HG03442 (cell line): ENCODE results near the gene RECK.
A peak's percentile ranks its signal among the peaks of the same experiment; 100 is the strongest.
"Not testable (repeated sequence)": the region's sequence is repeated elsewhere in the genome, so short reads cannot be mapped to it uniquely, and the experiment has no call there.

ENCODE experiments used
- ATAC-seq: cut with Tn5 transposase; IDR thresholded peaks from one replicate; pipeline ENCODE4 v1.9.1; 2021; ENCODE audit warnings: mild to moderate bottlenecking, moderate library complexity; ENCODE audit not compliant: unreplicated experiment

RECK gene, protein sequence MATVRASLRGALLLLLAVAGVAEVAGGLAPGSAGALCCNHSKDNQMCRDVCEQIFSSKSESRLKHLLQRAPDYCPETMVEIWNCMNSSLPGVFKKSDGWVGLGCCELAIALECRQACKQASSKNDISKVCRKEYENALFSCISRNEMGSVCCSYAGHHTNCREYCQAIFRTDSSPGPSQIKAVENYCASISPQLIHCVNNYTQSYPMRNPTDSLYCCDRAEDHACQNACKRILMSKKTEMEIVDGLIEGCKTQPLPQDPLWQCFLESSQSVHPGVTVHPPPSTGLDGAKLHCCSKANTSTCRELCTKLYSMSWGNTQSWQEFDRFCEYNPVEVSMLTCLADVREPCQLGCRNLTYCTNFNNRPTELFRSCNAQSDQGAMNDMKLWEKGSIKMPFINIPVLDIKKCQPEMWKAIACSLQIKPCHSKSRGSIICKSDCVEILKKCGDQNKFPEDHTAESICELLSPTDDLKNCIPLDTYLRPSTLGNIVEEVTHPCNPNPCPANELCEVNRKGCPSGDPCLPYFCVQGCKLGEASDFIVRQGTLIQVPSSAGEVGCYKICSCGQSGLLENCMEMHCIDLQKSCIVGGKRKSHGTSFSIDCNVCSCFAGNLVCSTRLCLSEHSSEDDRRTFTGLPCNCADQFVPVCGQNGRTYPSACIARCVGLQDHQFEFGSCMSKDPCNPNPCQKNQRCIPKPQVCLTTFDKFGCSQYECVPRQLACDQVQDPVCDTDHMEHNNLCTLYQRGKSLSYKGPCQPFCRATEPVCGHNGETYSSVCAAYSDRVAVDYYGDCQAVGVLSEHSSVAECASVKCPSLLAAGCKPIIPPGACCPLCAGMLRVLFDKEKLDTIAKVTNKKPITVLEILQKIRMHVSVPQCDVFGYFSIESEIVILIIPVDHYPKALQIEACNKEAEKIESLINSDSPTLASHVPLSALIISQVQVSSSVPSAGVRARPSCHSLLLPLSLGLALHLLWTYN

DNA sequence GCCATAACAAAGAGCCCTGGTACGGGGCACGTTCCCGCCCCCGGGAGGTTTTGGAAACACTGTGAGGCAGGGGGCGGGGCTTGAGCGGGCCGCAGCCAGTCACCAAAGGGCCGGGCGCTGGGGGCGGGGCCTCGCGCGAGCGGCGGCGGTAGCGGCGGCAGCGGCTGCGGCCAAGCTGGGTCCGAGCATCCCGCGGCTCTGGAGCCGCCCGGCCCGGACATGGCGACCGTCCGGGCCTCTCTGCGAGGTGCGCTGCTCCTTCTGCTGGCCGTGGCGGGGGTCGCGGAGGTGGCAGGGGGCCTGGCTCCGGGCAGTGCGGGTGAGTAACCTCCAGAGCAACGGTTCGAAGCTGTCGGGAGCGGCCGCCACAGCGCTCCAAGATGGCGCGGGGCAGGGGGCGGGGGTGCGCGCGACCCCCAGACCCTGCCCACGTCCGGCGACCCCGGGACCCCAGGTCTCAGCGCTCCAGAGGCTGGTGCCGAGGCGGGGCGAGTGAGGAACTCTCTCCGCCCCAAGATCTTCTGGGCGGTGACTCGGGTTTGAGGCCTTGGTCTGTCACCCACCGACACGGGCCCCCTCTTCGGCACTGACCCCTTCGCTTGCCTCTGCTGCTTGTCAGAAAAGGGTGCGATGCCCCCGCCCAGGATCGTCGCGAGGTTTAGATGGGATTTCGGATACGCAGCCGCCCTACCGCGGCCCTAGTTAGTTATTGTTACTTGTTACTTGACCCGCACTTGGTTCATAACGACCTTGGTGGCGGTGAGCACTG lies at the start of gene RECK:
Gene RECK, plus strand, starts transcription at position 134 of the 769 bp plus-strand sequence. Its CDS starts 86 bp downstream, at position 220.
- peak; percentile 81 for ATAC-seq

DNA sequence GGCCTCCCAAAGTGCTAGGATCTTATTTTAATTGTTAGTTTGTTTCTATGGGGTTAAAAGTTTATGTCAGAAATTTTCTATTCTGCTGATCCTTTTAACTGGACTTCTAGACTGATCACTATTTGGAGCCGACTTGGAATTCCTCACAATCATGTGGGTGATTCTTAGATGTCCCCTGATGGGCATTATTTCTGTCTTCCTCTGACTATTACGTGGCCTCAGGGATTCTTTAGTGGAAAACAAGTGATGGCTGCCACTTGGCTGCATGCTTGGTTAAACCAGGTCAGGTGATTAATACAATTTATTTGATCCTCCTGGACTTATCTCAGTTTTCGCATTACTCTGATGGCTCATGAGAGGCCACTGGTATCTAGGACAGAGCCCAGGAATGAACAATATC lies 46.6 kb upstream of the RECK start:
- no peak for ATAC-seq

DNA sequence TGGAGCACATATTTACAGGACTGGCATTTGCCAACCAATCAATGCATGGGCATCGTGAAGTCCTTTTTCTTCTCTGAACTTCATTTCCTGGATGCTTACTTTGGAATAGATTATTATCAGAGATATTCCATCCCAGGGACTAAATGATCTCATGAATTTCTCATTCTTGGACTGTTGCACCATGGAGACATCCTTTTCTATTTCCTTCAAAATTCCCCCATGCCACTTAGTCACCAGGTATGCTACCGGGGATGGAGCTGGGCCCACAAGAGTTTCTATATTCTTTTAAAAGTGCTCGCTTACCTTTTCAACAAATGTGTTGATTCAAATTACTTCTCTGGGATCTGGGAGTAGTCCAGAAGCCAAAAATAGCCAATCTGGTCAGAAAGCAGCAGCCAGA lies 43.6 kb upstream of the RECK start:
- not testable (repeated sequence) for ATAC-seq

DNA sequence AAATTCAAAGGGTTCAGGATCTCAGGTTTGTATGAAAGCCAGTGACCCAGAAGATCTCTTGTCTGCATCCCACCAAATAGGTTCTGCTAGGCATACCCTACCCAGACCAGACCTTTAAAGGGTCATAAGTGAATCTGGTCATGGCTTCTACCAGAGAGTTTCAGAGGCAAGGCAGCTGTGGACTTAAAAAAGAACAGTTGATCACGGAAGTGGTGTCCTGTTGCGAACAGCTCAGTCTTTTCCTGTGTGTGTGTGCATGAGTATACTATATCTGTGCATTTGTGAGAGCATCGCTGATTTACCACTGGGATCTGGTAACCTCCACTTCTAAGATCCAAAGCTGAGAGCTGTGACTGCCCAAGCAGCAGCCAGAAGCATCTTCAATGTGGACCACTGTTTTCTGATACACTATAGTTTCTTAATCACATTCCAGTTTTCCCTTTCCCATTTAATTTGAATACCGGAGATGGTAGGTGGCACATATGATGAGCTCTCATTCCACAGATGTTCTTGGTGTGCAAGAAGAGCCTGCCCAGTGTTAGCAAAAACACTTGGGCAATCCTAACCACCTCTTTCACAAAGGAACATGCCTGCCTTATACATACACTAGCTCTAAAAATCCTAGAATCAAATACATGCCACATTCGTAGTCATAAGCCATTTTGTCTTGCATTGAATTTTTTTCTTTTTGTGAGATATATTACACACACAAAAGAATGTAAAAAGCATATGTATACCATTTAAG lies 42.6 kb upstream of the RECK start:
- no peak for ATAC-seq

DNA sequence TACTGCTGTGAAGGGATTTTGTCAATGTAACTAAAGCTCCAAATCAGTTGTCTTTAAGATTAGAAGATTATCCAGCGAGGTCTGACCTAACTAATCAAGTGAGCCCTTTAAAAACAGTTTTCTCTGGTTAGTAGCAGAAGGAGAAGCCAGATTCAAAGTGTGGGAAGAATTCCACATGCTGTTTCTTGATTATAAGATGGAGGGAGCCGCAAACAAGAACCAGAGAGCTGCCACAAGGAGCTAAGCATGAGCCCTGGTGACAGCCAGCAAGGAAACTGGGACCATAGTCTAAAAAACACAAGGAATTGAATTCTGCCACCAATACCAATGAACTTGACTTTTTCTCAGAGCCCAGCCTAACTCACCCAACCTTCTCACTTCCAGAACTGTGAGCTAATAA lies 41.8 kb upstream of the RECK start:
- ATAC-seq: no peak

DNA sequence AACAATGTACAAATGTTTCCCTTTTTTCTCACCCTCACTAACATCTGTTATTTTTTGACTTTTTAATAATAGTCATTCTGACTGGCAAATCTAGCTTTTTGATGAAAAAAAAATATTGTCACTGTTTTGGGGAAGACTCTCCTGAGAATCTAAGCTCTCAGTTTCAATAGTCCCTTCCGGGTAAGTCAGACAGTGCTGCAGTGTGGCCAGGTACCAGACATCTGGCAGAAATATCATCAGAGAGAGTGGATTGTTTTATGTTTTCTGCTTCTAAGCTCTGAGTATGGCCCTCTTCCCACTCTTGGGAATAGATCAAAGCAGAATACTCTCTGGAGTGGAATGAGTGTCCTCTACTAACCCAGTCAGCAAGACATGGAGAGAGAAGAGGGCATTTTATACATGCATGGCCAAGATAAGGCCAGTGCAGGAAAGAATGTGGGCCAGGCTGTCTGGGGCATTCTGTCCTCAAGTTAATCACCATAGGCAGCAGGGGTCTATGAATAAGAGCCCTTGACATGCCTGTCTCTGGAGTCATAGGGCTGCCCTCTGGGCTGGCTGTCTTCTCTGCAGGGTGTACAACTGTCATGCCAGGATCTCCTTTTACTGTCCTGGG lies 40.2 kb upstream of the RECK start:
- no peak for ATAC-seq

DNA sequence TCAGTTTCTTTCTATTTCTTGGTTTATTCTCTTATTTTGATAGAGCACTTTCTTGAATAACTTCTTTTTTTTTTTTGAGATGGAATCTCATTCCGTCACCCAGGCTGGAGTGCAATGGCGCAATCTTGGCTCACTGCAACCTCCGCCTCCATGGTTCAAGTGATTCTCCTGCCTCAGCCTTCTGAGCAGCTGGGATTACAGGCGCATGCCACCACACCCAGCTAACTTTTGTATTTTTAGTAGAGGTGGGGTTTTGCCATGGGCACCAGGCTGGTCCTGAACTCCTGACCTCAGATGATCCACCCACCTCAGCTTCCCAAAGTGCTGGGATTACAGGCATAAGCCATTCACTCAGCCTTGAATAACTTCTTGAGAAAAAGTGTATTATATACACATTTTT lies 39.7 kb upstream of the RECK start:
- not testable (repeated sequence) for ATAC-seq

DNA sequence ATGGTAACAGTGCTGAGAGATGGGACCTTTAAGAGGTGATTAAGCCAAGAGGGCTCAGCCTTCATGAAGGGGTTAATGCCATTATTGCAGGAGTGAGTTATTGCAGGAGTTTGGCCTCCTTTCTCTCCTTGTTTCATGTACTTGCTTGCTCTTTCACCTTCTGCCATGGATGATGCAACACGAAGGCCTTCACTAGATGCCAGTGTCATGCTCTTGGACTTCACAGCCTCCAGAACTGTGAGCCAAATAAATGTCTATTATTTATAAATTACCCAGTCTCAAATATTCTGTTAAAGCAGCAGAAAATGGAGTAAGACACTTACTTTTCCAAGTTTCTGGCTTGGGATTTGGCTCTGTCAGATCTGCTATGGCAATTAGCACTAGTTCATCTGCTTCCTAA lies 38.4 kb upstream of the RECK start:
- no peak for ATAC-seq

DNA sequence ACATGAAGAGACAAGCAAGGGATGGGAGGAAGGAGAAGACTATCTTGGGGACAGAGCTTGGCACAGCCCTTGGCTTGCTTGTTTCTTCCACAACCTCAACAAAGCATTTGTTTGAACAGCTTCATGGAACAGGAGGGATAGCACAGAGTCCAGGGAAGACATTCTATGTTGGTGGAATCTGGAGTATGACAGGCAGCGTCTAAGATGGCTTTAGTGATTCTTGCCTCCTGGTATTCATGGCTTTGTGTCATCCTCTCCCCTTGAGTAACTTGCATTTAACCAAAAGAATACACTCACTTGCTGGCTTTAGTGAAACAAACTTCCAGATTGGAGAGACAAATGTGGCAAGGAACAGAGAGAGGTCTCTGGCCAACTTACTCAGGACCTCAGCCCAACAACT lies 30.8 kb upstream of the RECK start:
- no peak for ATAC-seq

DNA sequence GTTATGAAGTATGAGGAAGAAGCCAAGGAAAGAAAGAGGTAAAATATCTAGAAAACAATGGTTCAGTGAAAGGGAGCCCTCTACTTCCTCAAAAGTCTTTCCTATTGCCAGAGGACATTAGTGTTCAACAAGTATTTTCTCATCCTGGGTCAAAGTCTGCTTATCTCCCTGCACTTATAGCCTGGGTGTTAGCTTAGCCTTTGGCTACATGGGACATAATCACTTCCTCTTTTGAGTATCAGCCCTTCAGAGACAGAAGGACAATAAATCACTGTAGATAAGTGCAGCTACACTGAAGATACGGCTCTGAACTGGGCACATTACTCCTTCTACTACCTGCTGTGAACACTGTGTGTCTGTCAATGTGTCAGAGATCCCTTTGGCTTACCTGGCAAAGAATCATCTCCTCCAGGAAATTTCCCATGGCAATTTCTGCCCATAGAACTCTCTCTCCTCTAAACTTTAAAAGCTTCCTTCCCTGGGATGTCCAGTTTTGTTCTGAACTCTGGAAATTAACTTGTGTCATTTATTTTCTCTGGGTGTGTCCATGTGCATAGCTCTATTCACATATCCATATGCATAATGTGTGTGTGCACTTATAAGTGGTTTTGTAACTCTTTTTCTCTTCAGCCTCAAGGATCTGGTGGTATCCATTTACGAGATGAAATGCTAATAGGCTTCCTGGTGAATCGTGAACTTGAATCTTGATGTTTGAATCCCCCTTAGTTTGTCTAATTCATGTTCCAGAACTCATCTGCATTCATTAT lies 30.0 kb upstream of the RECK start:
- no peak for ATAC-seq

DNA sequence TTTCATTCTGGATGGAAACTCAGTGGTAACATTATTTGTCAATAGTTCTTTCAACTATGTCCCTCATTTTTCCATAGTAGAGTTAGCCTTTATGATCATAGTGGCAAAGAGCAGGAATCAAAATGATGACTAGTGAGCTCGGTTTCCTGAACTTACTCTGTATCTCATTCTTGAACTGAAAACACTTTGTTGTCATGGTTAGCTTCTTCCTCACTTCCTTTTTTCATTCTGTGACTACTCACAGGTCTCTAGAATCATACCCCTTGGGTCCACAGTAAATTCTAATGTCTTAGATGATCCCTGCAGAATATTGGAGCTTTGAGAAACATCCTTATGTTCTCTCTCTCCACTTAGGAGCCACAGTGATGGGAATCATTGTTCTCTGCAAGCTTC lies 29.4 kb upstream of the RECK start:
- no peak for ATAC-seq

DNA sequence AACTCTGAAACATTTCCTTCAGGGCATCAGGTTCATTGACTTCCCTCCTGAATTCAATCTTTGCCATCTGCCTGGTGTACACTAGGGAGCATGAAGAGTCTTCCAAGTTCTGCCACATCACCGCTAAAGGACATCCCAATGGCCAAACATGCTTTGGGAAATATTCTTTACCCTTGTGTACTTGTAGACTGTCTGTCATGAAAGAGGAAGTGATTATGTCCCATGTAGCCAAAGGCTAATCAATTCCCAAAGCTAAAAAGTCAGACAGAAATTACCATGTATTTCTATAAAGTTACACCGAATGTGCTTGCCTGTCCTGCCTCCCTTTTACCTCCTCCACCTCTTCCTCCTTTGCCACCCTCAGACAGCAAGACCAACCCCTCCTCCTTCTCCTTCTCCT lies 28.9 kb upstream of the RECK start:
- no peak for ATAC-seq

DNA sequence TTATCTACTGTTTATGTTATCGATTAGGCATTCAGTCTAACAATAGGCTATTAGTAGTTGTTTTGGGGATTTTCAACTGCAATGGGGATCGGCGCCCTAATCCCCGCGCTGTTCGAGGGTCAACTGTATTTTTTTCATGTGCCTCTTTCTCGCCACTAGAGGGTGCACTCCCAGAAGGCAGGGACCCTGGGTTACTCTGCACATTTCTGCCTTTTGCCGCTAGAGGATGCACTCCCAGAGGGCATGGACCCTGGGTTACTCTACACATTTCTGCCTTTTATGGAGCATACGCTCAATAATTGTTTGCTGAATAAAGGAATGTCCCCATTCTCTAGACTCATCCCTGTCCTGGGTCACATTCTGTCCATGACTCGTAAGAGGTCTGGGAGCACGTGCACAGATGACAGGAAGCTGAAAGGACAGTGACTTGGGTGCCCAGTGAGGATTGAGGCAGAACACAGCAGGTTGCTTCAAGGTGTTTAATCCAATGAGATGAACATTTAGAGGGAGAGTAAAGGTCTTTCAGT lies 27.9 kb upstream of the RECK start:
- no peak for ATAC-seq

DNA sequence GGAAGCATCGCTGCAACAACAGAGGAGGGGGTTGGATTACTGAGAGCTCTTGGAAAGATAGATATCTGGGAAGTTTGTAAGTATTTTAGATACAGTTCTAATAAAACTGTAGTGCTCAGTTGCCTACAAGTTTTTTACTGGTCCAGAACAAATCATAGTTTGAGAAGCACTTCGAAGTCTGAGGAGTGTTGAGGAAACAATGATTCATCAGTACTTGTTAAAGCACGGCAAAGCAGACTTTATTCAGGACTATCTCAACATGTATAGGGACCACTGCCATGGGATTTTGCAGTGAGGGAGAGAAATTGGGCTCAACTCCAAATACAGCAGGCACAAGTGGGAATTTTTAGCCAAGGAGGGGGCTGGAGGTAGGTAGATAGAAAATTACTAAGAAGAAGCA lies 25.3 kb upstream of the RECK start:
- ATAC-seq: no peak

DNA sequence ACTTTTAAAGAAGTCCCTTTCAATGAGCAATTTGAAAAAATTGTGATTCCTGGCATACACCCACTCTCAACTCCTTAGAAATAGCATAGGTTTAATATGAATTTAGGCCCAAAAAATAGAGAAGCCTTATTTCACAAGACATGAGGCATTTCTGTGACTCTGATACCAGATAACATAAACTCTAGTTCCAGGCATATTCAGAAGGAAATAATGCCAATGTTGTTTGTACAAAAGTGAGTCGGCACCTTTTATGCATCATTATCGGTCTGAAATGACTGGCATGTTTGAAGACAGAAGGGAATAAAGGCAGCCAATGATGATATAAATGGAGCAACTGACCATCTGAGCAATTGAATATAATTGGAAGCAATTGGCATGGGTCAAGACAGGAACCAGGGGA lies 19.4 kb upstream of the RECK start:
- ATAC-seq: no peak

DNA sequence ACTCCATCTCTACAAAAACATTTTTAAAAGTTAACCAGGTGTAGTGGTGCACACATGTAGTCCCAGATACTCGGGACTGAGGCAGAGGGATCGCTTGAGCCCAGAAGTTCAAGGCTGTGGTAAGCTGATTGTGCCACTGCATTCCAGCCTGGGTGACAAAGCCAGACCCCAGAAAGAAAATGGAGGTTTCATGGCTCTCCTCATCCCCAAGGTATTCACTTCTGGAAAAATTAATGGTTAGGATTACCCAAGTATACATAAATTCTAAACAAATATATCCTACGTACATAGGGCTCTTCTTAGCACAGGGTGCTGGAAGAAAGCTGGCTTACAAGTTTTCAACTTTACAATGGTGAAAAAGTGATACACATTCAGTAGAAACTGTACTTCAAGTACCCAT lies 18.6 kb upstream of the RECK start:
- ATAC-seq: no peak

DNA sequence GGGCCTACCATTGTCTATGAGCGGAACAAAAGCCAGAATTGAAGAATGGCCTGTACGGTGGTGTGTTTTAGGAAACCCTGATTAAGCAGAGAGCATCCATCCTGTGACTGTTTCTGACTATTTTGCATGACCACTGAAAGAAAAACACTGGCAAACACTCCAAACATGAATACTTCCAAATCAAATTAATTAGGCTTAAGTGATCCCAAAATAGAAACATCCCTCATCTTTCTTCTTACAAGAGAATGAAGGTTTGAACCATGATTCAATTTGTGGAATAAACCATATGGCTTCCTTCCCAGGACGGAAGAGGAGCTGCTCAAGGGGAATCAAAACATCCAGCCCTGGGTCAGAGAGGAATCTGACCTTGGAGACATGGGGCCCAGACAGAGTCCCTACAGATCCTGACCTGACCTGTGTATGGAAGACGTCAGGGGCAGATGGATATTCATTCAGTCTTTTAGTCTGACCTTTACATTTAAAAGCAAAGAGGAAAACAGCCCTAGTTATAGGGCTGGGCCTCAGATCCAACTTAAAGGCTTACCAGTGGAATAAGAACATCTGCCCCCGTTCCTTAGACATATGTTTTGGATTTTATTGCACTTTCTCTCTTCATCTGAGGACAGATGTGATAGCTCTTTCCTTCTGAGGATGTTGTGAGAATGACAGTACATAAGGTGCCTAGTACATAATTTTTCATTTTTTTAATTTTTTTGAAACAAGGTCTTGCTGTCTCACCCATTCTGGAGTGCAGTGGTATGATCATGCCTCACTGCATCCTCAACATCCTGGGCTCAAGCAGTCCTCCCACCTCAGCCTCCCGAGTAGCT lies 17.6 kb upstream of the RECK start:
- no peak for ATAC-seq

DNA sequence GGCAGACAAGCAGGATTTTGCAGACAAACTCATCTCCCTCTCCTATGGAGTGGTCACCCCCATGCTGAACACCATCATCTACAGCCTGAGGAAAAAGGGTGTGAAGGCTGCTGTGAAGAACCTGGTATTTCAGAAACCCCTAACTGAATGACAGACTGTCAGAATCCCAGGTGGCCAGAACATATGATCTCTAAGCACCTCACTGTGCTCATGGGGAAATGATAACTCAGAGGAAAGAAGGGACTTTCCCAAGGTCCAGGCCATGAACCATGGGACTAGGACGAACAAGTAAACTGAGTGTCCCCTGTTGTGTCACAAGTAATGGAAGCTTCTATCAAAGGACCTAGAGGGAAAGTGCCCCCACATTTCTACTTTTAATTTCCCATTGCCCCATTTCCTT lies 14.7 kb upstream of the RECK start:
- no peak for ATAC-seq
